COLO829 (cell line): ENCODE data around the gene PTN.
A peak's percentile ranks its signal among the peaks of the same experiment; 100 is the strongest.
"Not testable (repeated sequence)": the region's sequence is repeated elsewhere in the genome, so short reads cannot be mapped to it uniquely, and the experiment has no call there.

Experiments
- DNase-seq: peaks from one replicate; pipeline ENCODE4 v3.0.0; 2012; ENCODE audit warnings: low spot score

The PTN gene

DNA sequence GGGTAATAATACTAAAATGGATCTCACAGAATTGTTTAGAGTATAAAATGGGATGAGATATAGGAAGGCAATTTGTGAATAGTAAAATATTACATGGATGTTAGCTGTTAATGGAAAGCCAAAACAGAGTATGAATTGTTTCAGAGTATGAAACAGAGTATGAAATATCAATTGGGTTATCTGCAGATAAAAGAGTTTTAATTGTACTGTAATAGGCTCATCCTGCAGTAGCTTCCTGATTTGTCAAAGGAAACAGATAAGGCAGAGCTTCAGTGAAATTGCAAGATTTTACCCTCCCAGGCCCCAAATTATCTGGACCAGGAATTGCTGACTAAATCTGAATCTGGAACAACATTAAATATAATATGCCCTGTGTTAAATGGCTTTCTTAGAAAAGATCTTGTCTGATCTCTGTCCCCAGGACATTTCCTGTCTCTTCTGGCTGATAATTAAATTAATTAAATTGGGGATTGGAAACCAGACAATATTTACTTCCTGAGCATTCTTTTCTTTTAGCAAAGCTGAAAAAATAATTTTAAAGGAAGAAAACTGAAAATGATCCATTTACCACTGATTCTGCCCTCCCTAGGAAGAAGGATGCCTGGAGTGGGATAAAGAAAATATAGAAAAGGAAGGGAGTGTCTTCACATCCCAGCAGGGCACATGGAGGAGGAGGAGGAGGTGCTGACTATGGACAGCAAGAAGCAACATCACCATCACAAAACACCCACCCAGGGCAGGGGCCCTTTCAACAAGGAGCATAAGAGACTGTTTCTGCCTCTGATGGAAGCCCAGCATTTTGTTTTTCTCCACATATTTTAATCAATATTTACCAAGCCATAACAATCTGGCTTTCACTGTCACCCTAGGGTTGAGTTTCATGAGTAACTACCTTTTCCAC, 18.5 kb downstream of the PTN start:
- no peak for DNase-seq

DNA sequence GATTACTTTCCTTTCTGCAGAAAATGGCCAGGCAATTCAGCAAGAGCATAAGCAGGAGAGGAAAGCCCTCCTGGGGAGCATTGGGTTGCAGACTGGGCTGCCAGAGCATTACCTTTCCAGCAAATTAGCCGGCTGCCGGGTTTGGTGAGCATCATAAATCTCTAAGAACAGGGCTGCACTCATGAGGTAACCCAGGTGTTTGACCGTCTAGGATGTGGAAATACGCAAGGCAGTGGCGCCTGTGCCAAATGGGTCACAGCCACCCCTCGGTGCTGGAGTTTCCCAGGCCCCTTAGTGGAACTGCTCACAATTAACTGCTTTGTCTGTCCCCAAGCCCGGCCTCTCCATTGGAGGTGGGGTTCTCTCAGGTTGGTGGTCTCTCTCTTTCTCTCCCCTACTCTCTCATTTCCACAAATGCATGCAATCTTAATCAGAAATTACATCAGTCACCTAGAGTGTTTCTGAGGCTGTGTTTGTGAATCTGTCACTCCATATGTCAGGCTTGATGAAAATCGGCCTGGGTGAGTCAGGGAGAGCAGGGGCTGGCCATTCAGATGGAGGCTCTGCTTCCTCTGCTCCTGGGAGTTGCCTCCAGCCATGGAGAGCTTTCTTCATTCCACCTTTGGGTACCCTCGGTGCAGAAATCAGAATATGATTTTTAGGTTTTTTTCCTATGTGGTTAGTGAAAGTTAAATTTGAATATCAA, 26.7 kb downstream of the PTN start:
- DNase-seq = no peak

- DNase-seq = no peak
Measured at GRCh38 chr7:137313201-137313600, 30.3 kb downstream of the PTN start.

DNA sequence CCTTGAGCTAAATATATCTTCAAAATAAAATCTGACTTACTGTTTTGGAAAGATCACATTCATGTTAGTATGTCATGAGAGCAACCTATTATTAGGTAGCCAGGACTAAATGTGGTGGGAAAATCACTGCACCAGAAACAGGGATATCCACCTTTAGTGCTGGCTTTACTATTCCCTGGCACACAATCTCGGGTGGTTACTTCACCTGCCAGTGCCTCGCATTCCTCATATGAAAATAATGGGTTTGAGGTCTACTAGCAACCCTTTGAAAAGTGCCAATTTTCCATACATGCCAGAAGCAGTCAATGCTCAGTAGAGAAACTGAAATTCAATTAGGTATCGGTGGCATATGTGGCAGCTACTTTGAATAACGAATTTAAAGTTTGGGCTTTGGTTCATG, 36.8 kb downstream of the PTN start:
- no peak for DNase-seq

- no peak for DNase-seq
Measured at GRCh38 chr7:137305901-137306621, 37.5 kb downstream of the PTN start.

- DNase-seq = no peak
Measured at GRCh38 chr7:137304624-137305235, 38.8 kb downstream of the PTN start.

GRCh38 chr7:137304165-137304564, 39.4 kb downstream of the PTN start:
- no peak for DNase-seq

DNA sequence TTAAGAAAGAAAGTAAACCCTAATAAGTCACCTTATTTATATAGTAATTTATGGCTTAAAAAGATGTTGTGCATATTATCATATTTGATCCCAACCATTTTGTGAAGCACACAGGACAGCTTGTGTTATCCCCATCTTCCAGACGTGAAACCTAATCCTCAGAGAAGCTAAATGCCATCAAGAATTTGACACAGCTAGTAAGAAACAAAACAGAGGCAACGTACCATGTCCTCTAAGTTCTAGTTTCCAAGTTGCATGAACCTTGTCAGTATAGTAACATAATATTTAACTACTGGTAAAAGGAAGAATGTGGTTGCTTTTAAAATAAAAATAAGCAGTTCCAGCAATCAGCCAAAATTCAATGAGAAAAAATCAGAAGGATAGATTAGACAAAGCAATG, 41.5 kb downstream of the PTN start:
- DNase-seq = no peak

DNA sequence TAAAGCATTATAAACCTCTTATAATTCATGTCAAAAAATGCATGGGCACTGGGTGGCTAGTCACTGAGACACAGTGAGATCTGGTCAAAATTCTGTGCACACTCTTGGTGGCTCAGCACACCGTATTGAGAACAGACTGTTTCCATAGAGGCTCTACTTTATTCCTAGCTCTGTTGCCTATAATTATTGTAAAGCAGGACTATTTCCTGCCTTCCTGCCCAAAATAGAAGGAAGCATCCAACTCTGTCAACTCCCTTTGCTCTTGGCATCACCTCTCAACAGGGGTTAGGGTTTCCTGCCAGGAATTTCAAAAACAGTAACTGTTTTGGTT, 45.1 kb downstream of the PTN start:
- DNase-seq = no peak

- DNase-seq = no peak
Measured at GRCh38 chr7:137297551-137298463, 45.7 kb downstream of the PTN start.

GRCh38 chr7:137296576-137296975, 47.0 kb downstream of the PTN start:
- peak; percentile 91 for DNase-seq

DNA sequence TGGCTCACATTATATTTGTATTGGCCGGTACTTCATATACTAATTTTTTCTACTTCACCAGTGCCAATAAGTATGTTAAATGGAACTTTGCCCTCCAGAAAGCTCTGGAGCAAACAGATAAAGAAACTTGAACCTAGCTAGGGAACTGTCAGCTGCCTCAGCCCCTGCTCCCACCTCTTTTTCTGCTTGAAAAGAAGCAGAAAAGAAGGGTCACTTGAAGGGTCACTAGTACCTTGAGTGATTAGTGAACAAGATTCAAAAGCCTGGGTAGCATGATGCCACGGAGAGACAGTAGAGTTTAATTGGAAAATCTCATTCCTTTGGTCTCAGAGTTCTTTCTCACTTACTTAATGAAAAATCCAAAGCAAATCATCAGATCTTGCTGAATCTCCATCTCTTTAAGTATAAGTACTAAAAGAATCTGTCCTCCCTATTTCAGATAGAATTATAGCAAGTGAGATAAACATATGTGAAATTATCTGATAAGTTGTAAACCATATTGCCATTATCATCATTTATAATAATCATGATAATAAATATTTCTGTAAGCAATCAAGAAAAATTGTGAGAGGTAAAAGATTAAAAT, 47.7 kb downstream of the PTN start:
- DNase-seq = no peak

DNA sequence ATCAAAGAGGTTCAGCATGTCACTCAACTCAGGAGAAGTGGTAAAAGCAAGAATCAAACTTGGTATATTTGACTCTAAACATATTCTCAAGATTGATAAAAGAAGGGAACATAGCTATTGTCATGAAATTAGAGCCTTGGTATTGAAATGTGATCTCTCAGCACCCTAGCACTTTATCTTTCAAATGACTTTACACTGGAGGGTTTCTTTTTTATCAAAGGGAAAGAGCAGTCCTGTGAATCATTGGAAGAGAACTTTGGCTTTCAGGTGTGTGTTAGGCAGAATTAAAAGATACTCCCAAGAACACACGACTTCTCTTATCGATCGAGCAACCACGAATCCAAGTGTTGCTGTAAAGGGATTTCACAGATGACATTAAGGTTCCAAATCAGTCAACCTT, 54.4 kb downstream of the PTN start:
- no peak for DNase-seq

- DNase-seq = peak; percentile 46
Measured at GRCh38 chr7:137287651-137288258, 55.8 kb downstream of the PTN start.

GRCh38 chr7:137283153-137283552, 60.4 kb downstream of the PTN start:
- DNase-seq = no peak

- no peak for DNase-seq
Measured at GRCh38 chr7:137282043-137282442, 61.5 kb downstream of the PTN start.

GRCh38 chr7:137276189-137276588, 67.3 kb downstream of the PTN start:
- DNase-seq = no peak

- no peak for DNase-seq
Measured at GRCh38 chr7:137272249-137272648, 71.3 kb downstream of the PTN start.

GRCh38 chr7:137269240-137269639, 74.3 kb downstream of the PTN start:
- no peak for DNase-seq

DNA sequence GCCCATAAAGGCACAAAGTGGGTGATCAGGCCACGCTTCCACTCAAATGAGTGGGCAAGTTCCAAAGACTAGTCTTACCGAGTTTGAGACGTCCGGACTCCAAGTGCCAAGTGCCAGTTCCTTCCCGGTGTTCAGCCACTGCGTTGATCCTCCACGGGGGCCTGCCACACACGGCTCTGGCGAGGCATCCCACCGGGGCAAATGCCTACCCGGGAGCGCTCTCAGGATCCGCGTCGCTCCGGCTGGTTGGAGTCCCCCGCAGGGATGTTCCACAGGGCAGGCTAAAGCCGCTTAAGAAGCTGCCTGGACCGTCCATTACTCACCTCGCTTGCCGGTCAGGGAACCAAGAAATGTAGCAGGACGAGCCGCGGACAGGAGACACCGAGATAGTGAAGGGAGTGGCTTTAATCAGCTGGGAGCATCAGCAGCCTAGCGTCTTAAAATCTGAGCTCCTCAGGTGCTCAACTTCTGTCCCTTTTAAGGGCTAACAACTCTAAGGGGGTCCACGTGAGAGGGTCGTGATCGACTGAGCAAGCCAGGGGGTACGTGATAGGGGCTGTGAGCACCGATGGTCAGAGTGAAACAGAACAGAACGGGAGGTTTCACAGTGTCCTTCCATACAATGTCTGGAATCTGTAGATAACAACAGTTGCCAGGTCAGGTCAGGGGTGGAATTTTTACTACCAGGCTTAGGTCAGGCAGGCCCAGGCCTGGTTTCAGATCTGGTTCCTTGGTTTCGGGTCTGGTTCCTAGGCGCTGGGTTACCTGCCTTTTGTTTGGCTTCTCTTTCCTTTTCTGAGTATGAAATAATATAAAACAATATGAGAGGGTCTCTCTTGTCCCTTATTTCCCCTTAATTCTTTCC, 75.3 kb downstream of the PTN start:
- not testable (repeated sequence) for DNase-seq
